Left colon (tissue), 2 donors: ENCODE data around the gene TAF4. TPM values are rescaled to one million over a fixed set of nuclear protein-coding genes. Genes with fewer than 3 reads are reported as not detected.
A peak's percentile ranks its signal among the peaks of the same experiment; 100 is the strongest.
"Not testable (repeated sequence)": the region's sequence is repeated elsewhere in the genome, so short reads cannot be mapped to it uniquely, and the experiment has no call there.

Experiments used
- ATAC-seq: fragments of 200-7000 bp; cut with Tn5 transposase; one replicate; pipeline ENCODE4 v1.9.1; 2020; ENCODE audit warnings: mild to moderate bottlenecking, moderate library complexity
- DNase-seq, 2 donors: peaks; one replicate each; pipeline ENCODE4 v3.0.0-alpha.2; 2020
- intact Hi-C, 2 donors: fragments of 100-400 bp; cut with DNase I in 1 of 2; cut with micrococcal nuclease in 1 of 2; formaldehyde crosslinking; loops; one replicate each; pipeline versions ENCODE4 v1.11.2 to v1.14.0; 2022; cut with DNase I, micrococcal nuclease
- total RNA-seq, 2 donors: library from RNA; stranded (reverse); fragmentation: NEBNext Ultra II Directional; extraction: Animal tissue kit (Norgen Biotek cat#: 25700); gene quantifications; one replicate each; pipeline ENCODE4 v1.2.1, GENCODE V29; 2021
- donor health status: DM: no; HTN: no; CAD: no.
- donor health status: DM: yes; HTN: yes; CAD: no.

TAF4 gene
- total RNA-seq, 2 donors from 2014 or later, result 22.1 to 28.2 TPM

DNA sequence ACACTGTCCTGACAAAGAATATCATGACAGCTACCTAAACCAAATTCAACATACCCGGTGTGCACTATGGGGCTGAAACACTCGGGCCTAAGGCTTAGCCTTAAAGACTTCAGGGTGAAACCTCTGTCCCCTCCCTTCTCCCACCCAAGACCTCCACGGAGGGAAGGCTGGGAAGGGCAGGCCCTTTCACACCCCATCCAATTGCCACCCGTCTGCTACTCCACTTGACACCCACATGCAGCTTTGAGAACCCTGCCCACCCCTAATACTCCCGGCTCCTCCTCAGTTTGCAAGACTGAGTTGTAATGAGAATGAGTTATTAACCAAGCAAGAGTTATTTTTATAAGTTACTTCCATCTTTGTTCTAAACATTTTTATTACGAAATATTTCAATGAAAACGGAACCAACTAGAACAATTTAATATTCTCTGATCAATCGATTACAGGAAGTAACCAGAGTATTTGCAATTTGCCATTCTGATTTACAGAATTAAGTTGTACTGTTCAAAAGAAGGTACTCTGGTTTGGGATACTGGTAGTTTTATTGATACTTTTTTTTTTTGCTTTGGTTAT lies 3.7 kb downstream of the TAF4 start:
- no peak for ATAC-seq
- DNase-seq, result no peak
- intact Hi-C loops, result loop anchor here (5.0 to 10.0 kb wide), 2 partner anchors 73 to 80 kb away; partner anchors contain the start of genes PSMA7 (in 1 of the 2) and SS18L1 (in 1 of the 2)

DNA sequence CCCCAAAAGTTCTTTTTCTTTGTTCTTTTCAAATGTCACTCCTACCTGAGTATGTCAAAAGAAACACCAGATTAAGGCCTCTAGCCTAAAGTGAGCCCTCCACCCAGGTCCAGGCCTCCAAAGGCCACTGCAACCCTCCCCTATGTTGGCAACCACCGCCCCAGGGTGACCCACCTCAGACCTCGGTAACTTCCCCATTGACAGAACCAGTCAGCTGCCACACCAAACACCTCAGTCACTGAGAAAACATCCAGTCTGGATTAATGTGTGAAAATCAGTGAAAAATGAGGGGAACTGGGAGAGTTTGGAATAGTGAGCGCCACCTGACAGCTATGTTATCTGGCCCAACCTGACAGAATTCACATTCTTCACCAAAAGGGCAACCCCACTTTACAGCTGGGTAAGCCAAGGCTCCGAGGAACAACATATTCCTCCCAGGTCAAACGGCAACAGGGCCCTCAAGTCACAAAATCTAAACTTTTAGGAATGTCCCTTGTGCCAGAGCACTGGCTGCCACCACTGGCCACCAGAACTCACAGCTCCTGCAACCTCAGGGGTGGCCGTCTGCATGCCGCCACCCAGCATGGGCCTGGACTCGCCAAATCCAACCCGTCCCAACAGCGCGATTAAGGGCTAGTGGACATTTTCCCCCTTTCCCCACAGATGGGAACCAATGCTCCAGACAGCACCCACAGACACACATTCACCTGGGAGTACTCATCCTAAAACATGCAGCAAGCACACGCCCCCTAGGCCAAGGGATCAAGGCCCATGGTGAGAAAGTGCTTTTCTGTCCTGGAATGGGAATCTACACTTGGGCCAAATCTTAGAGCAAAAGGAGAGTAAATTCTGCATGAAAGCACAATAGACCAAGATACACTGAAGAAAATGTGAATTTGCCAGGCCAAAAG lies 4.8 kb downstream of the TAF4 start:
- DNase-seq (no peak), ATAC-seq (no peak)
- intact Hi-C loops, result loop anchor here (5.0 to 10.0 kb wide), 2 partner anchors 74 to 81 kb away; partner anchors contain the start of genes PSMA7 (in 1 of the 2) and SS18L1 (in 1 of the 2)

DNA sequence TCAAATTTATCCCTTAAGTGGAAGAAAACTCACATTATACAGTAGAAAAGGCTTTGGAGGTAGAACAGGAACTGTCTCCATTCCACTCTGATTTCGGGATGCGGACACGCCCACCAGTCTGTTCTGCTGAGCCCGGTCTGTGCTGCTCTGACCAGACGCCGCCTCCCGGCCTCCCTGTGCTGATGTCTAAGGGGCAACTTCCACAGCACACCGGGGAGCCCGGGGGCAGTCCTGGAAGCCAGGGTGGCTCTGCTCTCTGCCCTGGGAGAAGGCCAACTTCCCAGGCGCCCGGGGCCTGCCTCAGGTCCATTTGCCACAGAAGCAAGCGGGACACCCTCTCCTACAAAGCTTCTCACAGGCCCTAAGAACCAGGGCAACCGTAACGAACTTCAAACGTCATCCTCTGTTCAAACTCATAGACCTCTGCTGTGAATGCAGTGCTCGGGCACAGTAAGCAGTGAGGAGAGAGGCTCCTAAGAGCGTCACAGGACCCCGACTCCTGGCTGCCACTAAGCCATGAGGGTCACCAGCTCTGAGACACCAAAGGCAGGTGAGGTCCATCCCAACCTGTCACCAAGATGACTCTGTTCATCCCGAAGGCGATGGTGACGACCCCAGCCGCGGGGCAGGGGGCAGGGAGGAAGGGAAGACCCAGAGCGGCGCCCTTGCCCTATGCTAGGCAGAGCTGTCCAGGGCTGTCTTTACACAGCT lies 5.6 kb downstream of the TAF4 start:
- intact Hi-C loops, result loop anchor here (5.0 to 10.0 kb wide), 2 partner anchors 75 to 82 kb away; partner anchors contain the start of genes PSMA7 (in 1 of the 2) and SS18L1 (in 1 of the 2)
- no peak for ATAC-seq

GRCh38 chr20:62059401-62059800 lies 6.3 kb downstream of the TAF4 start:
- ATAC-seq, result no peak
- no peak for DNase-seq
- intact Hi-C loops, result no loop called here

More for the DNA sequence above, 5.6 kb downstream of the TAF4 start:
- DNase-seq, result no peak

DNA sequence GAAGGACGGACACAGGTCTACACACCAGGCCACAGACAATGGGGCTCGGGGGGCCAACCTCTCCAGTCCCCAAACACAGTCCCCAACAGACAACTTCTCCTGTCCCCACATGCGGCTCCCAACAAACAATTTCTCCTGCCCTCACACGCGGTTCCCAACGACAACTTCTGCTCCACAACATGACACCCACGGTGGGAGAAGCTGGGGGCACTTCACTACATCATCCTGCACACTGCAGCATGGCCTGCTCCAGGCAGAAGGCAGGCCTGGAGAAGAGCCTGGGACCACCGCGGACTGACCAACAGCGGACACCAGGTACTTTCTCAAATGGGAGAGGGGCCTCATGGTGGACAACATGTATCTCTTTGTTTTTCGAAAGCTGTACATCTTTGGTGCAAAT lies 6.7 kb downstream of the TAF4 start:
- no peak for ATAC-seq
- no peak for DNase-seq
- intact Hi-C loops, result no loop called here

DNA sequence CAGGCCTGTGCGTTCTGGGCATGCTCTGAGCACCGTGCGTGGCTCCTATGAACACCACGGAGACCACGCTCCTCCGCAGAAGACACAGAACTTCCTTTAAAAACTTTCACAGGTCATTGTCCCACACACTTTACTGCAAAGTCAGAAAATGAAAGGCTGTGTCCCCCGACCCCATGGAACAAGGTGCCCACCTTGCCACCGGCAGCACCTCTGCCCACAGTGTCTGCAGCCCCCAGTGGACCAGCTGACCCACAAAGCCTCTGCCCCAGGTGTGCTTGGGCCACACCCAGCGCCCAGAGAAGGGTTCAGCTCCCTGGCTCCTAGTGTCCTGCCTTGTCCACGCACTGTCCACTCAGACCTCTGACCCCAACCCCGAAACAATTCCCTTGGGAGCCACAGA lies 8.7 kb downstream of the TAF4 start:
- intact Hi-C loops, result no loop called here
- ATAC-seq, result no peak
- no peak for DNase-seq

DNA sequence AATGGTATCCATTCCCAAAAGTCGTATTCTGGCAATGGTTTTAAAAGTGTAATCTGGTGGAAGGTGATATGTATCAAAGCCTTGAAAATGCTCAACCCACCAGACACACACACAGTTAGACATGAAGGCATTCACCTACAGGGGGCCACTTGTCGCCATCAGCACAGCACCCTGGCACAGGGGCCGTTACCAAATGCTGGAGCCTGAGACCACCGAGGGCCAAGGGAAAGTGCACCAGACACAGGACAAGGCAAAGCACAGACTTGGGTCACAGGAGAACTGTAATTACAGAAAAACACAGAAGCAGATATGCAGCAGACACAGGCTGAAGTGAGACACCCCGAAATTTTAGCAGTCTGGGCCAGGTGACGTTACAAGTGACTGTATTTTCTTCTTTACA lies 9.3 kb downstream of the TAF4 start:
- intact Hi-C loops, result no loop called here
- ATAC-seq, result no peak
- DNase-seq, result no peak

- DNase-seq, ATAC-seq, intact Hi-C loops: not testable (repeated sequence)
Measured at GRCh38 chr20:62055862-62056115, 9.9 kb downstream of the TAF4 start.

DNA sequence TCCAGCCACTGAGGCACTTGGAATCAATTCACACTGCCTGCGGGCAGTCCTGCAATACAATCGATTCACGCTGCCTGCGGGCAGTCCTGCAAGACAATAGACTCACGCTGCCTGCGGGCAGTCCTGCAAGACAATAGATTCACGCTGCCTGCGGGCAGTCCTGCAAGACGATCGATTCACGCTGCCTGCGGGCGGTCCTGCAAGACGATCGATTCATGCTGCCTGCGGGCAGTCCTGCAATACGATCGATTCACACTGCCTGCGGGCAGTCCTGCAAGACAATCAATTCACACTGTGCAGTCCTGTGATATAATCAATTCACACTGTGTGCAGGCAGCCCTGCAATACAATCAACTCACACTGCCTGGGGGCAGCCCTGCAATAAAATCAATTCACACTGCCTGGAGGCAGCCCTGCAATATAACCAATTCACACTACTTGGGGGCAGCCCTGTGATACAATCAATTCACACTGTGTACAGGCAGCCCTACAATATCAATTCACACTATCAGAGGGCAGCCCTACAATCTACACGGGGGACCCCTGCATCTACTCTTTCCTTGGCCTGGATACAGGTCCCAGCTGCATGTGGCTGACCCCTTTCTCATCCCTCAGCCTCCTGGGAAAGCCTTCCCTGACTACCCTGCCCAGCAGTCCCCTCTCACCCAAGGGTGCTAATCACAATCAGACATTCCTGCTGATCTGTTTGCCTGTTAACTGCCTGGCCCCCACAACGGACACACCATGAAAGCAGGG lies 10.4 kb downstream of the TAF4 start:
- DNase-seq, result no peak

GRCh38 chr20:62054451-62054953 lies 11.2 kb downstream of the TAF4 start:
- no peak for DNase-seq

More for the DNA sequence above, 10.4 kb downstream of the TAF4 start:
- intact Hi-C loops, result no loop called here
- ATAC-seq, result no peak

GRCh38 chr20:62053465-62054196 lies 12.1 kb downstream of the TAF4 start:
- ATAC-seq (no peak), DNase-seq (no peak)
- intact Hi-C loops, result no loop called here

More at GRCh38 chr20:62054451-62054953, 11.2 kb downstream of the TAF4 start:
- intact Hi-C loops, result no loop called here
- ATAC-seq, result no peak

DNA sequence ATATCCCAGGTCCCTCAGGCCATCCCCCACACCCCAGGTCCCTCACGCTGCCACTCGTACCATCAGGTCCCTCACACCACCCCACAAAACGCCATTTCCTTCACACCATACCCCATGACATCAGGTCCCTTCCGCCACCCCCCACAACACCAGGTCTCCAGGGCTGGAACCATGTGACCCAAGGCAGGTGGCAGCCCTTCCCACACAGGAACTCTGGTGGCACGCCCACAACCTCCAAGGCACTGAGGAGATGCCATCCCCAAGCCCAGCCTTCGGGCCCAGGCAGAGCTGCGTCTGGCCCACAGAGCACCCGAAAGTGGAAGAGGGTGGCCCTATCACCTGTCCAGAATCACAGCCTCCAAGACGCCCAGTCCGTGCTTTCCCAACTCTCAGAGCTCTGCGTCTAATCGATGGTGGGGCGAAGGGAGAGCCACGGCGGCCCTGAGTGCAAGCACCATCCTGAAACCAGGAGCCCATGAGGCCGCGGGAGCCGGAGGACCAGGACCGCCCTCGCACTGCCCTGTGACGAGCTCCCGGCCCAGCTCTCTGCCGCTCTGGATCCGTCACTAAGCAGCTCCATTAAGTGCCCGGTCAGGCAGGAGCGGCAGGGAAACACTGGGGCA lies 12.7 kb downstream of the TAF4 start:
- intact Hi-C loops, result no loop called here
- no peak for ATAC-seq
- no peak for DNase-seq

GRCh38 chr20:62052336-62052841 lies 13.3 kb downstream of the TAF4 start:
- no peak for DNase-seq
- no peak for ATAC-seq
- intact Hi-C loops, result no loop called here

DNA sequence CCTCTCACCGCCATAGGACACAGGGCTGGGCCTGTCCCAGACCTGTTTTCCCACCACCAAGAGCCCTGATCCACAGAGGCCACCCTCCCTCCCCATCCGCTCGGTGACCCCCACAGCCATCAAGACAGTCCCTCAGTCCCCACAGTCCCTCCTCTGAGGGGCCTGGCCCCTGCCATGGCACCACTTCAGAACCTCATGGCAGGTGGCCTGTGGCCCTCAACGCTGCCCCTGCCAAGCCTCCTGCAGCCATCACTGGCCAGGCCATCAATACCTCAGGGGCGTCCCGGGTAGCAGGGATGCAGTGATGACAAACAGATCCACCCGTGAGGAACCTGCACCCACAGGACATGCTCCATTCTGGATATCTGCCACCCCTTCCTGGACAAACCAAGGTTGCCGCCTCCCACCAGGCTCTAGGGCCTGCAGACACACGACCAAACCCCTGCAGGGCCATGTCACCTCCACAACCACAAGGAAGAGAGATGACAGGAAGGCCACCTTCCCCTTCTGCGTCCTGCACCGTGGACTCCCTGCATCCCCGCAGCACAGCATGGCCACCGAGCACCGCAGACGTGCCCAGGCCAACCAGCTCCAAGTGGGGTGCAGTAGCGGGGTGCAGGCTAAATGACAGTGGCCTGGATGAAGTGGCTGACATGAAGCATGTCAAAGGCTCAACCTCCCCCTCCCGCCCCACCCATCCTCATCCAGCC lies 14.0 kb downstream of the TAF4 start:
- intact Hi-C loops, result no loop called here
- ATAC-seq, result no peak
- no peak for DNase-seq

GRCh38 chr20:62051144-62051543 lies 14.5 kb downstream of the TAF4 start:
- no peak for DNase-seq
- no peak for ATAC-seq
- intact Hi-C loops, result no loop called here

GRCh38 chr20:62050166-62051120 lies 15.2 kb downstream of the TAF4 start:
- intact Hi-C loops, result no loop called here
- peak; percentile 85 for ATAC-seq
- no peak for DNase-seq
